K562 (cell line): ENCODE data around the gene ZNF679. TPM values are rescaled to one million over a fixed set of nuclear protein-coding genes. Genes with fewer than 3 reads are reported as not detected.
"Not testable (repeated sequence)": the region's sequence is repeated elsewhere in the genome, so short reads cannot be mapped to it uniquely, and the experiment has no call there.

Experiments
- ATAC-seq: fragments of 200-7000 bp; cut with Tn5 transposase; 3 replicates; pipeline ENCODE4 v1.9.1; 2020; ENCODE audit warnings: moderate library complexity
- BruUV-seq: library from RNA; stranded (reverse); fragments of 400-500 nt; replicated peaks from 2 replicates; lab custom pipeline; 2021; lab: Mats Ljungman, UMichigan
- CTCF ChIA-PET: fragments of 300-600 bp; formaldehyde crosslinking; extraction: SDS; loops from one replicate; lab custom pipeline; 2021; ENCODE audit warnings: low intra/inter-chr PET ratio; lab: Yijun Ruan, JAX
- POLR2A ChIA-PET: fragments of 300-600, 350-650 bp; sonication (Branson Sonifier 250); formaldehyde crosslinking; extraction: SDS; loops from one replicate; lab custom pipeline; 2021; ENCODE audit warnings: antibody characterized with exemption, inconsistent platforms; lab: Yijun Ruan, JAX
- DNase-seq, 4 experiments: peaks; one replicate each; pipeline versions ENCODE4 v3.0.0 to v3.0.0-alpha.2; 2011 to 2018; ENCODE audit warnings: low spot score in 3 of 4, mixed read lengths in 3 of 4; ENCODE audit errors: extremely low read depth in 1 of 4
- FAIRE-seq: peaks from 2 replicates; lab custom pipeline; 2011; peaks lifted over from hg19 to GRCh38; lab: Jason Lieb, UNC
- H2AFZ ChIP-seq: 2 replicates; pipeline ENCODE4 v1.6.0; 2011; ENCODE audit warnings: low read depth, low read length, control low read depth, inconsistent platforms
- H3K27ac ChIP-seq: fragments of 200-600 bp; 3 replicates; pipeline ENCODE4 v1.8.0; 2011; ENCODE audit warnings: low read depth, mild to moderate bottlenecking, control low read depth, inconsistent platforms, low read length, moderate library complexity, mixed read lengths; ENCODE audit errors: extremely low read depth
- H3K27me3 ChIP-seq, 2 experiments: fragments of 300-600 bp in 1 of 2; 2 replicates in 1 of 2; 3 replicates in 1 of 2; pipeline versions ENCODE4 v1.6.0 to v1.8.0; 2011; ENCODE audit warnings: inconsistent platforms in 2 of 2, low read length in 2 of 2, mild to moderate bottlenecking in 1 of 2, mixed read lengths in 1 of 2, moderate library complexity in 1 of 2; ENCODE audit not compliant: control insufficient read depth in 2 of 2, insufficient read depth in 2 of 2
- H3K36me3 ChIP-seq: fragments of 300-600 bp; 3 replicates; pipeline ENCODE4 v1.8.0; 2011; ENCODE audit warnings: mild to moderate bottlenecking, low read length, inconsistent platforms; ENCODE audit not compliant: control insufficient read depth, insufficient read depth
- H3K4me1 ChIP-seq, 2 experiments: fragments of 200-600 bp in 1 of 2; replicated peaks in 1 of 2; 2 replicates in 1 of 2; 3 replicates in 1 of 2; pipeline versions ENCODE4 v1.5.1 to v1.8.0; 2011; ENCODE audit warnings: inconsistent platforms in 2 of 2, low read length in 2 of 2, mild to moderate bottlenecking in 1 of 2, mixed read lengths in 1 of 2, moderate library complexity in 1 of 2; ENCODE audit not compliant: control insufficient read depth in 2 of 2, insufficient read depth in 2 of 2
- H3K4me2 ChIP-seq: 2 replicates; pipeline ENCODE4 v1.6.1; 2011; ENCODE audit warnings: low read length, control low read depth, inconsistent platforms, mixed read lengths; ENCODE audit not compliant: insufficient read depth
- H3K4me3 ChIP-seq: fragments of 200-600 bp; sonication (generic), shearing (Covaris generic); 2 replicates; pipeline ENCODE4 v1.5.1; 2016; ENCODE audit warnings: control low read depth, inconsistent platforms
- H3K79me2 ChIP-seq: fragments of 200-600 bp; 3 replicates; pipeline ENCODE4 v1.8.0; 2011; ENCODE audit warnings: low read length, inconsistent platforms; ENCODE audit not compliant: control insufficient read depth, insufficient read depth
- H3K9ac ChIP-seq, 2 experiments: 2 replicates each; pipeline versions ENCODE4 v1.6.0 to v1.6.1; 2011; ENCODE audit warnings: low read depth in 2 of 2, low read length in 2 of 2, control low read depth in 1 of 2, inconsistent platforms in 1 of 2, mild to moderate bottlenecking in 1 of 2, mixed read lengths in 1 of 2; ENCODE audit not compliant: insufficient read depth in 1 of 2
- H3K9me1 ChIP-seq: one replicate; pipeline ENCODE4 v1.6.0; 2011; ENCODE audit warnings: inconsistent platforms, mild to moderate bottlenecking, low read length, moderate library complexity; ENCODE audit not compliant: control insufficient read depth, insufficient read depth
- H3K9me3 ChIP-seq: replicated peaks from 2 replicates; pipeline ENCODE4 v1.5.1; 2011; ENCODE audit warnings: low read depth, low read length, inconsistent platforms; ENCODE audit not compliant: control insufficient read depth, insufficient read depth
- H4K20me1 ChIP-seq: replicated peaks from 2 replicates; pipeline ENCODE4 v1.6.1; 2011; ENCODE audit warnings: low read length, inconsistent platforms, mixed read lengths; ENCODE audit not compliant: control insufficient read depth, insufficient read depth
- EGR1 ChIP-seq: fragments of 450-650 bp; conservative IDR thresholded peaks from 2 replicates; pipeline ENCODE4 v1.6.1; 2017; ENCODE audit warnings: mild to moderate bottlenecking
- GABPB1 ChIP-seq: sonication (generic); formaldehyde crosslinking; IDR thresholded peaks from 2 replicates; pipeline ENCODE4 v1.8.0; 2022; ENCODE audit warnings: mild to moderate bottlenecking, missing genetic modification reagents
- HOMEZ ChIP-seq: fragments of 250-450 bp; sonication (Bioruptor Pico); IDR thresholded peaks from 2 replicates; pipeline ENCODE4 v1.4.0; 2020; ENCODE audit warnings: mild to moderate bottlenecking, moderate library complexity
- NR1H2 ChIP-seq: sonication (generic); formaldehyde crosslinking; IDR thresholded peaks from 2 replicates; pipeline ENCODE4 v1.4.0; 2020; ENCODE audit warnings: mild to moderate bottlenecking, missing genetic modification reagents
- SMARCA5 ChIP-seq: fragments of 450-650 bp; IDR thresholded peaks from 2 replicates; pipeline ENCODE4 v1.6.1; 2016
- TAF9B ChIP-seq: fragments of 450-650 bp; IDR thresholded peaks from 2 replicates; pipeline ENCODE4 v1.6.1; 2018; ENCODE audit warnings: mild to moderate bottlenecking; ENCODE audit not compliant: partially characterized antibody
- TAL1 ChIP-seq: fragments of 450-650 bp; IDR thresholded peaks from 2 replicates; pipeline ENCODE4 v1.6.1; 2016; ENCODE audit warnings: mild to moderate bottlenecking
- TBP ChIP-seq: optimal IDR thresholded peaks from 2 replicates; pipeline ENCODE3; 2011; ENCODE audit warnings: low read depth, low read length, improper control_type of control experiment
- TCF3 ChIP-seq: sonication (generic); formaldehyde crosslinking; IDR thresholded peaks from 2 replicates; pipeline ENCODE4 v1.4.0; 2020; ENCODE audit warnings: mild to moderate bottlenecking, missing genetic modification reagents
- ZBTB26 ChIP-seq: fragments of 450-650 bp; formaldehyde crosslinking; IDR thresholded peaks from 2 replicates; pipeline ENCODE4 v1.4.0; 2022; ENCODE audit warnings: missing genetic modification characterization
- ZNF274 ChIP-seq: IDR thresholded peaks from 2 replicates; pipeline ENCODE4 v1.6.1; 2011; ENCODE audit warnings: low read depth, mild to moderate bottlenecking, low read length, moderate library complexity, borderline replicate concordance
- WGBS: fragments of 100-300 bp; shearing (Covaris generic); methylation state at CpG from one replicate; pipeline ENCODE4 v1.1.6; 2016; ENCODE audit warnings: low coverage, mixed read lengths; ENCODE audit not compliant: insufficient coverage; ENCODE audit errors: missing lambda C conversion rate; 5-methylcytosine and 5-hydroxymethylcytosine counted together
- in situ Hi-C: fragments of 300-500 bp; cut with MboI; formaldehyde crosslinking; loops from 4 replicates; pipeline ENCODE4 v1.15.0; 2018; ENCODE audit warnings: inconsistent platforms, mixed read lengths
- intact Hi-C: fragments of 100-400 bp; cut with micrococcal nuclease; formaldehyde crosslinking; loops from 2 replicates; pipeline ENCODE4 v1.14.2; 2022
- polyA plus RNA-seq, 8 experiments: library from polyadenylated mRNA; depleted of rRNA in 4 of 8; stranded (reverse) in 5 of 8; unstranded in 3 of 8; fragments of >200 nt; fragmentation: Nextera tagmentation in 2 of 8; fragmentation: Illumina TruSeq in 1 of 8; extraction: Ambion mirVana in 2 of 8; extraction: Trizol in 1 of 8; gene quantifications; 2 replicates each; pipeline versions ENCODE4 v1.2.1 to v1.2.3, GENCODE V29; 2011 to 2014; ENCODE audit warnings: inconsistent platforms in 1 of 8, missing spikeins in 1 of 8
- total RNA-seq, 7 experiments: library from RNA; depleted of rRNA in 6 of 7; stranded (reverse); fragments of >200 nt in 6 of 7; fragmentation: Illumina TruSeq in 2 of 7; extraction: Trizol in 2 of 7; gene quantifications; 2 replicates each; pipeline versions ENCODE4 v1.2.1 to v1.2.3, GENCODE V29; 2011 to 2021; ENCODE audit warnings: low replicate concordance in 1 of 7
- TF ChIP-seq, protein P1 (sequence below): sonication (generic); formaldehyde crosslinking; IDR thresholded peaks from 2 replicates; pipeline ENCODE4 v1.8.0; 2023; ENCODE audit warnings: mild to moderate bottlenecking, missing genetic modification reagents

The ZNF679 gene
- total and polyA plus RNA-seq, 9 of the 15 experiments (the other 6 are each of a cell fraction or from before 2014, with no cell fraction given), result not detected

DNA sequence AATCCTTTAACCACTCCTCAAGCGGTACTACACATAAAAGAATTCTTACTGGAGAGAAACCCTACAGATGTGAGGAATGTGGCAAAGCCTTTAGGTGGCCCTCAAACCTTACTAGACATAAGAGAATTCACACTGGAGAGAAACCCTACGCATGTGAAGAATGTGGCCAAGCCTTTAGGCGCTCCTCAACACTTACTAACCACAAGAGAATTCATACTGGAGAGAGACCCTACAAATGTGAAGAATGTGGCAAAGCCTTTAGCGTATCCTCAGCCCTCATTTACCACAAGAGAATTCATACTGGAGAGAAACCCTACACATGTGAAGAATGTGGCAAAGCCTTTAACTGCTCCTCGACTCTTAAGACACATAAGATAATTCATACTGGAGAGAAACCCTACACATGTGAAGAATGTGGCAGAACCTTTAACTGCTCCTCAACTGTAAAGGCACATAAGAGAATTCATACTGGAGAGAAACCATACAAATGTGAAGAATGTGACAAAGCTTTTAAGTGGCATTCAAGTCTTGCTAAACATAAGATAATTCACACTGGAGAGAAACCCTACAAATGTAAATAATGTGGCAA is 8.5 kb upstream of the ZNF679 start:
- H3K36me3 ChIP-seq, H2AFZ ChIP-seq, CTCF ChIA-PET, H4K20me1 ChIP-seq, H3K9me3 ChIP-seq, H3K27ac ChIP-seq, BruUV-seq, H3K79me2 ChIP-seq, ATAC-seq, DNase-seq, in situ Hi-C loops, H3K4me1 ChIP-seq, intact Hi-C loops, H3K4me3 ChIP-seq, H3K9ac ChIP-seq, FAIRE-seq, H3K4me2 ChIP-seq, POLR2A ChIA-PET, H3K27me3 ChIP-seq, H3K9me1 ChIP-seq: not testable (repeated sequence)
- 0% methylated on average over 5 of the region's 5 CpGs for WGBS
- peak; percentile 89 for TF ChIP-seq ZNF274

GRCh38 chr7:64223366-64223765 is 4.9 kb upstream of the ZNF679 start:
- Histone ChIP-seq H3K79me2 (no peaks in the 10 kb centered on the region), H3K4me1 (no peaks in the 10 kb centered on the region), H2AFZ (no peak overlapping the region), H3K27ac (no peak overlapping the region), H3K36me3 (no peaks in the 10 kb centered on the region), H3K4me2 (no peak overlapping the region), H3K27me3 (no peaks in the 10 kb centered on the region), H3K9ac (no peak overlapping the region), H3K4me3 (no peak overlapping the region), H4K20me1 (no peaks in the 10 kb centered on the region), H3K9me1 (no peaks in the 10 kb centered on the region), H3K9me3 (no peaks in the 10 kb centered on the region; the same call in 1 of the 2 replicates)
- no peak for ATAC-seq
- POLR2A ChIA-PET, result no interaction called here
- DNase-seq, result no peak
- intact Hi-C loops (no loop called here), in situ Hi-C loops (no loop called here)
- FAIRE-seq, result no peak
- 3% methylated on average over 2 of the region's 2 CpGs for WGBS
- BruUV-seq, result no TSS peak
- CTCF ChIA-PET, result no interaction called here
- no peak for TF ChIP-seq GABPB1 (CRISPR knock-in tag)
- no peak for TF ChIP-seq TCF3 (CRISPR knock-in tag)
- no peak for TF ChIP-seq NR1H2
- TF ChIP-seq SMARCA5, result no peak
- TF ChIP-seq EGR1, result no peak
- no peak for TF ChIP-seq ZBTB26 (CRISPR knock-in tag)
- no peak for TF ChIP-seq HOMEZ (CRISPR knock-in tag)
- TF ChIP-seq, protein P1, sequence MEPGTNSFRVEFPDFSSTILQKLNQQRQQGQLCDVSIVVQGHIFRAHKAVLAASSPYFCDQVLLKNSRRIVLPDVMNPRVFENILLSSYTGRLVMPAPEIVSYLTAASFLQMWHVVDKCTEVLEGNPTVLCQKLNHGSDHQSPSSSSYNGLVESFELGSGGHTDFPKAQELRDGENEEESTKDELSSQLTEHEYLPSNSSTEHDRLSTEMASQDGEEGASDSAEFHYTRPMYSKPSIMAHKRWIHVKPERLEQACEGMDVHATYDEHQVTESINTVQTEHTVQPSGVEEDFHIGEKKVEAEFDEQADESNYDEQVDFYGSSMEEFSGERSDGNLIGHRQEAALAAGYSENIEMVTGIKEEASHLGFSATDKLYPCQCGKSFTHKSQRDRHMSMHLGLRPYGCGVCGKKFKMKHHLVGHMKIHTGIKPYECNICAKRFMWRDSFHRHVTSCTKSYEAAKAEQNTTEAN (CRISPR knock-in tag), result no peak
- no peak for TF ChIP-seq TAL1
- no peak for TF ChIP-seq TAF9B
- no peak for TF ChIP-seq TBP
